HepG2 (cell line): ENCODE results near the gene RABGAP1L. TPM values are rescaled to one million over a fixed set of nuclear protein-coding genes. Genes with fewer than 3 reads are reported as not detected.

Experiments used
- ERF ChIP-seq: IDR thresholded peaks from 2 replicates; pipeline ENCODE4 v1.6.1; 2018; ENCODE audit warnings: missing biosample characterization, missing genetic modification reagents
- GATAD1 ChIP-seq: IDR thresholded peaks from 2 replicates; pipeline ENCODE4 v1.6.1; 2016; ENCODE audit warnings: missing genetic modification reagents, missing compliant biosample characterization
- HES4 ChIP-seq: sonication (generic); formaldehyde crosslinking; IDR thresholded peaks from 2 replicates; pipeline ENCODE4 v1.9.0; 2021; ENCODE audit warnings: mild to moderate bottlenecking, missing genetic modification reagents, borderline replicate concordance
- NFE2 ChIP-seq: sonication (generic); formaldehyde crosslinking; IDR thresholded peaks from 2 replicates; pipeline ENCODE4 v1.4.0; 2020; ENCODE audit warnings: missing genetic modification reagents
- PAWR ChIP-seq: sonication (generic); formaldehyde crosslinking; IDR thresholded peaks from 2 replicates; pipeline ENCODE4 v1.4.0; 2020; ENCODE audit warnings: missing genetic modification reagents, mild to moderate bottlenecking, borderline replicate concordance
- PHF5A ChIP-seq: IDR thresholded peaks from one replicate; pipeline ENCODE4 v1.6.1; 2018; ENCODE audit warnings: low read depth, missing genetic modification reagents; ENCODE audit not compliant: unreplicated experiment
- POLR2G ChIP-seq: fragments of 200-400 bp; formaldehyde crosslinking; IDR thresholded peaks from 2 replicates; pipeline ENCODE4 v1.6.1; 2018; ENCODE audit warnings: mild to moderate bottlenecking, low read depth, low read length, moderate library complexity
- SIN3B ChIP-seq: fragments of 150-350 bp; IDR thresholded peaks from 2 replicates; pipeline ENCODE4 v1.6.1; 2014; ENCODE audit warnings: low read length
- SUZ12 ChIP-seq: fragments of 150-350 bp; IDR thresholded peaks from 2 replicates; pipeline ENCODE4 v1.6.1; 2014; ENCODE audit warnings: low read depth, low read length
- ZBTB1 ChIP-seq: sonication (generic); formaldehyde crosslinking; IDR thresholded peaks from 2 replicates; pipeline ENCODE4 v1.4.0; 2020; ENCODE audit warnings: missing genetic modification reagents, borderline replicate concordance
- ZFP82 ChIP-seq: sonication (generic); formaldehyde crosslinking; IDR thresholded peaks from 2 replicates; pipeline ENCODE4 v1.5.1; 2020; ENCODE audit warnings: mild to moderate bottlenecking, missing genetic modification reagents, borderline replicate concordance
- ZKSCAN5 ChIP-seq: sonication (generic); formaldehyde crosslinking; IDR thresholded peaks from 2 replicates; pipeline ENCODE4 v1.5.1; 2020; ENCODE audit warnings: mild to moderate bottlenecking, missing genetic modification reagents
- ZNF180 ChIP-seq: sonication (generic); formaldehyde crosslinking; IDR thresholded peaks from 2 replicates; pipeline ENCODE4 v1.4.0; 2020; ENCODE audit warnings: low read depth, missing genetic modification reagents, borderline replicate concordance
- ZNF225 ChIP-seq: sonication (generic); formaldehyde crosslinking; IDR thresholded peaks from 2 replicates; pipeline ENCODE4 v1.4.0; 2020; ENCODE audit warnings: mild to moderate bottlenecking, missing genetic modification reagents
- ZNF232 ChIP-seq: sonication (generic); formaldehyde crosslinking; IDR thresholded peaks from 2 replicates; pipeline ENCODE4 v1.4.0; 2020; ENCODE audit warnings: missing genetic modification reagents, borderline replicate concordance
- ZNF235 ChIP-seq: sonication (generic); formaldehyde crosslinking; IDR thresholded peaks from 2 replicates; pipeline ENCODE4 v1.8.1; 2023; ENCODE audit warnings: mild to moderate bottlenecking, missing genetic modification reagents, borderline replicate concordance
- ZNF33B ChIP-seq: sonication (generic); formaldehyde crosslinking; IDR thresholded peaks from 2 replicates; pipeline ENCODE4 v1.5.1; 2020; ENCODE audit warnings: mild to moderate bottlenecking, missing genetic modification reagents
- ZNF768 ChIP-seq: sonication (generic); formaldehyde crosslinking; IDR thresholded peaks from 2 replicates; pipeline ENCODE4 v1.4.0; 2020; ENCODE audit warnings: missing genetic modification reagents
- polyA plus RNA-seq, 8 experiments: library from polyadenylated mRNA; depleted of rRNA in 3 of 8; stranded (reverse) in 7 of 8; unstranded in 1 of 8; fragments of >200 nt; fragmentation: Illumina TruSeq in 4 of 8; extraction: Trizol in 4 of 8; gene quantifications; 2 replicates each; pipeline versions ENCODE4 v1.2.1 to v1.2.3, GENCODE V29; 2011 to 2016; ENCODE audit warnings: low read depth in 4 of 8, missing spikeins in 1 of 8, mixed read lengths in 1 of 8; ENCODE audit not compliant: insufficient read depth in 1 of 8
- total RNA-seq, 5 experiments: library from RNA; depleted of rRNA; stranded (reverse); fragments of >200 nt; fragmentation: Illumina TruSeq; extraction: Trizol; gene quantifications; 2 replicates each; pipeline ENCODE4 v1.2.3, GENCODE V29; 2016; ENCODE audit warnings: low read depth in 1 of 5
- TF ChIP-seq, protein P1 (sequence below): sonication (generic); formaldehyde crosslinking; IDR thresholded peaks from 2 replicates; pipeline ENCODE4 v1.4.0; 2020; ENCODE audit warnings: mild to moderate bottlenecking, missing genetic modification reagents
- TF ChIP-seq, protein P2 (sequence below): sonication (generic); formaldehyde crosslinking; IDR thresholded peaks from 2 replicates; pipeline ENCODE4 v1.8.1; 2023; ENCODE audit warnings: mild to moderate bottlenecking, inconsistent platforms, moderate library complexity, missing genetic modification reagents, borderline replicate concordance
- TF ChIP-seq, protein P3 (sequence below): IDR thresholded peaks from 2 replicates; pipeline ENCODE4 v1.6.1; 2016; ENCODE audit warnings: missing compliant biosample characterization, missing genetic modification reagents, borderline replicate concordance
- TF ChIP-seq, protein P4 (sequence below): IDR thresholded peaks from 2 replicates; pipeline ENCODE4 v1.6.1; 2012; ENCODE audit warnings: low read length, improper control_type of control experiment

RABGAP1L gene
- total and polyA plus RNA-seq, 2 of the 13 experiments (the other 11 are each of a cell fraction or from before 2014, with no cell fraction given) = 7.9 to 22.6 TPM

DNA sequence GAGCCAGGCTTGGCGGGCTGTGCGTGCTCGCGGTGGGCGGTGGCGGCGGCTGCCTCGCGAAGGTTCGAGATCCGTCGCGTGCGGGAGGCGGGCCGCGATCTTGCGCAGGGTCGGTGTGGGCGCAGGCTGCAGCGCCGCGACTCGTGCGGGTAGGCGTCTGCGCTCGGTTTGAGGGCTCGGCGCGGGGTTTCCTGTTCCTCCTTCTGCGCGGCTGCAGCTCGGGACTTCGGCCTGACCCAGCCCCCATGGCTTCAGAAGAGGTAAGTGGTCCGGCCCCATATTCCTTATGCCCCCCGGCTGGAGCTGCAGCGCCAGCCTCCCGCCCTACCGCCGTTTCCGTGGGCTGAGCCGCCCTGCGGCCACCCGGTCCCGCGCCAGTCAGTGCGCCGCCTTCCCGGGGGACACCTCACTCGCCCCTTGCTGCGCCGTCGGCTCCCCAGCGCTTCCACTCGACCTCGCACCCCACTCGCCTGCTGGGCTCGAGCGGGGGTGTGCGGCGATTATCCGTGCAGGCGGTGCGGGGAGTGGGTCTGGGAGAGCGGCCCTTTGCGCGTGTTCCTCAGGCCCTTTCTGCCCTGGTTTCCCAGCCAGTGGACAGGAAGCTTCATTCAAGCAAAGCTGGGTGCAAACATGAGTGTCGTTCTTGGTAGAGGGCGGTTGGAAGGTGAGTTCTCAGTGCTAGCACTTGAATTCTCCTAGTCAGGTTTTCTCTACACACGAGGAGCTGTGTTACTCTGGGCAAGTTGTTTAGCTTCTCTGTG, 840.8 kb downstream of the RABGAP1L start, which contains the start of gene CACYBP (continued):
- TF ChIP-seq ZNF235 (CRISPR knock-in tag) (no peak), ERF (CRISPR knock-in tag) (0 out of 2 replicates have a peak, but pooled peaks have one; percentile 63), ZNF225 (peak; percentile 93), SUZ12 (no peak), ZNF232 (CRISPR knock-in tag) (peak; percentile 85; the same call in 1 of the 2 replicates), ZNF768 (CRISPR knock-in tag) (peak; percentile 88), NFE2 (CRISPR knock-in tag) (no peak), ZBTB1 (CRISPR knock-in tag) (no peak), ZFP82 (CRISPR knock-in tag) (peak; percentile 78), ZNF180 (no peak), ZNF33B (CRISPR knock-in tag) (peak; percentile 85; the same call in 1 of the 2 replicates), PAWR (0 out of 2 replicates have a peak, but pooled peaks have one; percentile 91), HES4 (CRISPR knock-in tag) (peak; percentile 78; the same call in 1 of the 2 replicates), POLR2G (no peak), ZKSCAN5 (CRISPR knock-in tag) (no peak), SIN3B (no peak), PHF5A (CRISPR knock-in tag) (no peak), GATAD1 (CRISPR knock-in tag) (no peak)
- TF ChIP-seq, protein P1, sequence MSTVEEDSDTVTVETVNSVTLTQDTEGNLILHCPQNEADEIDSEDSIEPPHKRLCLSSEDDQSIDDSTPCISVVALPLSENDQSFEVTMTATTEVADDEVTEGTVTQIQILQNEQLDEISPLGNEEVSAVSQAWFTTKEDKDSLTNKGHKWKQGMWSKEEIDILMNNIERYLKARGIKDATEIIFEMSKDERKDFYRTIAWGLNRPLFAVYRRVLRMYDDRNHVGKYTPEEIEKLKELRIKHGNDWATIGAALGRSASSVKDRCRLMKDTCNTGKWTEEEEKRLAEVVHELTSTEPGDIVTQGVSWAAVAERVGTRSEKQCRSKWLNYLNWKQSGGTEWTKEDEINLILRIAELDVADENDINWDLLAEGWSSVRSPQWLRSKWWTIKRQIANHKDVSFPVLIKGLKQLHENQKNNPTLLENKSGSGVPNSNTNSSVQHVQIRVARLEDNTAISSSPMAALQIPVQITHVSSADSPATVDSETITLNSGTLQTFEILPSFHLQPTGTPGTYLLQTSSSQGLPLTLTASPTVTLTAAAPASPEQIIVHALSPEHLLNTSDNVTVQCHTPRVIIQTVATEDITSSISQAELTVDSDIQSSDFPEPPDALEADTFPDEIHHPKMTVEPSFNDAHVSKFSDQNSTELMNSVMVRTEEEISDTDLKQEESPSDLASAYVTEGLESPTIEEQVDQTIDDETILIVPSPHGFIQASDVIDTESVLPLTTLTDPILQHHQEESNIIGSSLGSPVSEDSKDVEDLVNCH (CRISPR knock-in tag) = peak; percentile 93
- TF ChIP-seq, protein P2, sequence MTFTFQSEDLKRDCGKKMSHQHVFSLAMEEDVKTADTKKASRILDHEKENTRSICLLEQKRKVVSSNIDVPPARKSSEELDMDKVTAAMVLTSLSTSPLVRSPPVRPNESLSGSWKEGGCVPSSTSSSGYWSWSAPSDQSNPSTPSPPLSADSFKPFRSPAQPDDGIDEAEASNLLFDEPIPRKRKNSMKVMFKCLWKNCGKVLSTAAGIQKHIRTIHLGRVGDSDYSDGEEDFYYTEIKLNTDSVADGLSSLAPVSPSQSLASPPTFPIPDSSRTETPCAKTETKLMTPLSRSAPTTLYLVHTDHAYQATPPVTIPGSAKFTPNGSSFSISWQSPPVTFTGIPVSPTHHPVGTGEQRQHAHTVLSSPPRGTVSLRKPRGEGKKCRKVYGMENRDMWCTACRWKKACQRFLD (CRISPR knock-in tag) = peak; percentile 95
- TF ChIP-seq, protein P3, sequence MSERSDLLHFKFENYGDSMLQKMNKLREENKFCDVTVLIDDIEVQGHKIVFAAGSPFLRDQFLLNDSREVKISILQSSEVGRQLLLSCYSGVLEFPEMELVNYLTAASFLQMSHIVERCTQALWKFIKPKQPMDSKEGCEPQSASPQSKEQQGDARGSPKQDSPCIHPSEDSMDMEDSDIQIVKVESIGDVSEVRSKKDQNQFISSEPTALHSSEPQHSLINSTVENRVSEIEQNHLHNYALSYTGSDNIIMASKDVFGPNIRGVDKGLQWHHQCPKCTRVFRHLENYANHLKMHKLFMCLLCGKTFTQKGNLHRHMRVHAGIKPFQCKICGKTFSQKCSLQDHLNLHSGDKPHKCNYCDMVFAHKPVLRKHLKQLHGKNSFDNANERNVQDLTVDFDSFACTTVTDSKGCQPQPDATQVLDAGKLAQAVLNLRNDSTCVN (CRISPR knock-in tag) = peak; percentile 56; the same call in 1 of the 2 replicates
- TF ChIP-seq, protein P4, sequence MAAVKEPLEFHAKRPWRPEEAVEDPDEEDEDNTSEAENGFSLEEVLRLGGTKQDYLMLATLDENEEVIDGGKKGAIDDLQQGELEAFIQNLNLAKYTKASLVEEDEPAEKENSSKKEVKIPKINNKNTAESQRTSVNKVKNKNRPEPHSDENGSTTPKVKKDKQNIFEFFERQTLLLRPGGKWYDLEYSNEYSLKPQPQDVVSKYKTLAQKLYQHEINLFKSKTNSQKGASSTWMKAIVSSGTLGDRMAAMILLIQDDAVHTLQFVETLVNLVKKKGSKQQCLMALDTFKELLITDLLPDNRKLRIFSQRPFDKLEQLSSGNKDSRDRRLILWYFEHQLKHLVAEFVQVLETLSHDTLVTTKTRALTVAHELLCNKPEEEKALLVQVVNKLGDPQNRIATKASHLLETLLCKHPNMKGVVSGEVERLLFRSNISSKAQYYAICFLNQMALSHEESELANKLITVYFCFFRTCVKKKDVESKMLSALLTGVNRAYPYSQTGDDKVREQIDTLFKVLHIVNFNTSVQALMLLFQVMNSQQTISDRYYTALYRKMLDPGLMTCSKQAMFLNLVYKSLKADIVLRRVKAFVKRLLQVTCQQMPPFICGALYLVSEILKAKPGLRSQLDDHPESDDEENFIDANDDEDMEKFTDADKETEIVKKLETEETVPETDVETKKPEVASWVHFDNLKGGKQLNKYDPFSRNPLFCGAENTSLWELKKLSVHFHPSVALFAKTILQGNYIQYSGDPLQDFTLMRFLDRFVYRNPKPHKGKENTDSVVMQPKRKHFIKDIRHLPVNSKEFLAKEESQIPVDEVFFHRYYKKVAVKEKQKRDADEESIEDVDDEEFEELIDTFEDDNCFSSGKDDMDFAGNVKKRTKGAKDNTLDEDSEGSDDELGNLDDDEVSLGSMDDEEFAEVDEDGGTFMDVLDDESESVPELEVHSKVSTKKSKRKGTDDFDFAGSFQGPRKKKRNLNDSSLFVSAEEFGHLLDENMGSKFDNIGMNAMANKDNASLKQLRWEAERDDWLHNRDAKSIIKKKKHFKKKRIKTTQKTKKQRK = no peak
